ENCODE results near the gene ABHD15. TPM values are rescaled to one million over a fixed set of nuclear protein-coding genes. Genes with fewer than 3 reads are reported as not detected.

ABHD15 gene, protein sequence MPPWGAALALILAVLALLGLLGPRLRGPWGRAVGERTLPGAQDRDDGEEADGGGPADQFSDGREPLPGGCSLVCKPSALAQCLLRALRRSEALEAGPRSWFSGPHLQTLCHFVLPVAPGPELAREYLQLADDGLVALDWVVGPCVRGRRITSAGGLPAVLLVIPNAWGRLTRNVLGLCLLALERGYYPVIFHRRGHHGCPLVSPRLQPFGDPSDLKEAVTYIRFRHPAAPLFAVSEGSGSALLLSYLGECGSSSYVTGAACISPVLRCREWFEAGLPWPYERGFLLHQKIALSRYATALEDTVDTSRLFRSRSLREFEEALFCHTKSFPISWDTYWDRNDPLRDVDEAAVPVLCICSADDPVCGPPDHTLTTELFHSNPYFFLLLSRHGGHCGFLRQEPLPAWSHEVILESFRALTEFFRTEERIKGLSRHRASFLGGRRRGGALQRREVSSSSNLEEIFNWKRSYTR
- 5.2 and 6.3 TPM in 2 replicates for total RNA-seq

DNA sequence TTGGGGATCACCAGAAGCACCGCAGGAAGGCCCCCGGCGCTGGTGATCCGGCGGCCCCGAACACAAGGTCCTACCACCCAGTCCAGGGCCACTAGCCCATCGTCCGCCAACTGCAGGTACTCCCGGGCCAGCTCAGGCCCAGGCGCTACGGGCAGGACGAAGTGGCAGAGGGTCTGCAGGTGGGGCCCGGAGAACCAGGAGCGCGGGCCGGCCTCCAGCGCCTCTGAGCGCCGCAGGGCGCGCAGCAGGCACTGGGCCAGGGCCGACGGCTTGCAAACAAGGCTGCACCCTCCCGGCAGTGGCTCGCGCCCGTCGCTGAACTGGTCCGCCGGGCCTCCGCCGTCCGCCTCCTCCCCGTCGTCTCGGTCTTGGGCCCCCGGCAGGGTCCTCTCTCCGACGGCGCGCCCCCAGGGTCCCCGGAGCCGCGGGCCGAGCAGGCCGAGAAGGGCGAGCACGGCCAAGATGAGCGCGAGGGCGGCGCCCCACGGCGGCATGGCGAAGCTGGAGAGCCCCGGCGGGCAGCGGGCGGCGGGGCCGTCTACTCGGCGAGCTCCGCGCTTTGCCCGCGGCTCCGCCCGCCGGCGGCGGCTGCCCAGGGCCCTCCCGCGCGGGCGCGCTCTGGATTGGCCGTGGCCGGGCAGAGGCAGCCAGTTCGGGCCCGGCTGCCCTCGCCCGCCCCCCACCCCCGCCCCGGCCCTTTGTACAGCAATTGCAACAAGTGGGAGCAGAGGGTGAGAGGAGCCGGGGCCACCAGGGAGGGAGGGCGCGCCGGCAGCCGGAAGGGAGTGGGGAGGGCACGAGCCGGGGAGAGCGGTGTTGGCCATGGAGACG lies at the start of gene ABHD15:
Gene ABHD15, minus strand, starts transcription at position 565 of the 831 bp plus-strand sequence. Its CDS starts 71 bp downstream, at position 494.
- Histone ChIP-seq H3K27me3 (ENCODE audit: control insufficient read depth, insufficient read depth, low read length) (no peaks in the 10 kb centered on the region), H3K36me3 (ENCODE audit: control insufficient read depth, insufficient read depth, low read length) (no peaks in the 10 kb centered on the region), H3K4me3 (ENCODE audit: low read depth, low read length) (peak within 1 kb of the TSS; percentile 61)
- peak; percentile 46 for DNase-seq (ENCODE audit: low read depth)
- no peak for FAIRE-seq
- TF ChIP-seq, protein P1, sequence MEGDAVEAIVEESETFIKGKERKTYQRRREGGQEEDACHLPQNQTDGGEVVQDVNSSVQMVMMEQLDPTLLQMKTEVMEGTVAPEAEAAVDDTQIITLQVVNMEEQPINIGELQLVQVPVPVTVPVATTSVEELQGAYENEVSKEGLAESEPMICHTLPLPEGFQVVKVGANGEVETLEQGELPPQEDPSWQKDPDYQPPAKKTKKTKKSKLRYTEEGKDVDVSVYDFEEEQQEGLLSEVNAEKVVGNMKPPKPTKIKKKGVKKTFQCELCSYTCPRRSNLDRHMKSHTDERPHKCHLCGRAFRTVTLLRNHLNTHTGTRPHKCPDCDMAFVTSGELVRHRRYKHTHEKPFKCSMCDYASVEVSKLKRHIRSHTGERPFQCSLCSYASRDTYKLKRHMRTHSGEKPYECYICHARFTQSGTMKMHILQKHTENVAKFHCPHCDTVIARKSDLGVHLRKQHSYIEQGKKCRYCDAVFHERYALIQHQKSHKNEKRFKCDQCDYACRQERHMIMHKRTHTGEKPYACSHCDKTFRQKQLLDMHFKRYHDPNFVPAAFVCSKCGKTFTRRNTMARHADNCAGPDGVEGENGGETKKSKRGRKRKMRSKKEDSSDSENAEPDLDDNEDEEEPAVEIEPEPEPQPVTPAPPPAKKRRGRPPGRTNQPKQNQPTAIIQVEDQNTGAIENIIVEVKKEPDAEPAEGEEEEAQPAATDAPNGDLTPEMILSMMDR (IDR thresholded peaks at IDR 0.05; ENCODE audit: insufficient read depth, low read length, severe bottlenecking) = no peak

DNA sequence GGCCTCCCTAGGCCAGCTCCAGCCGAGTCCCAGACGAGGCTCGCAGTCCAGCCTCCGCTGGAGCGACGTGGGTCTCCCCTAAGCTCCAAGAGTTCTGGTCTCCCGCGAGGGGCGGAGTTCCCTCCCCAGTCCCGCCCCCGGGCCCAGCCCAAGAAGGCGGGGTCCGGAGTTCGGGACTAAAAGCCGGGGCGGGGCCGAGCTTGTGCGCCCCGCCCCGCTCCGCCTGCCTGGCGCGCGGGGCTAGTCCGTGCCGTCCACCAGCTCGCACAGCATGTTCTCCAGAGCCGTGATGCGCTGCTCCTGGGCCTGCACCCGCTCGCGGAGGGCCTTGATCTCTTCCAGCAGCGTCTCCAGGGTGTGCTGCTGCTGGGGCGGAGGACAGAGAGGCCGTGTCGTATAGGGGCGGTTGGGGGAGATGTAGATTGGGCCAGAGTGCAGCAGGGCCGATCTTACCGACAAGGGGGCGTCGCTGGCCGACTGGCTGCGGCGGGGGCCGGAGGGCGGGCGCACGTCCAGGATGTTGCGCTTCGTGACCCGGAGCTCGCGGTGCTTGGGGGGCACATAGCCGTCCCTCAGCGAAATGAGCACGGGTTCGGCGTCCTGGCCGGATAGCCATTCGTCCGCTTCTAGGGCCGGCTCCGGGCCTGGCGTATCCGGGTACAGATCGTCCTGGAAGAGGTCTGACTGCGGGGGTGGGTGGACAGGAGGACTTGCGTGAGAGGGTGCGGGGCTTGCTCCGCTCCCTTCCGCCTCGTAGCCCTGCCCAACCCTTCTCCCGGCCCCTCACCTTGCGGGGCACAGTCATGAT lies 48.9 kb upstream of the ABHD15 start:
- DNase-seq (ENCODE audit: low read depth) (peak; percentile 72), FAIRE-seq (no peak)
- Histone ChIP-seq H3K27me3 (ENCODE audit: control insufficient read depth, insufficient read depth, low read length) (no peaks in the 10 kb centered on the region), H3K4me3 (ENCODE audit: low read depth, low read length) (peak overlapping the region; percentile 31), H3K36me3 (ENCODE audit: control insufficient read depth, insufficient read depth, low read length) (no peaks in the 10 kb centered on the region)
- TF ChIP-seq, protein P1 (IDR thresholded peaks at IDR 0.05; ENCODE audit: insufficient read depth, low read length, severe bottlenecking) = no peak

DNA sequence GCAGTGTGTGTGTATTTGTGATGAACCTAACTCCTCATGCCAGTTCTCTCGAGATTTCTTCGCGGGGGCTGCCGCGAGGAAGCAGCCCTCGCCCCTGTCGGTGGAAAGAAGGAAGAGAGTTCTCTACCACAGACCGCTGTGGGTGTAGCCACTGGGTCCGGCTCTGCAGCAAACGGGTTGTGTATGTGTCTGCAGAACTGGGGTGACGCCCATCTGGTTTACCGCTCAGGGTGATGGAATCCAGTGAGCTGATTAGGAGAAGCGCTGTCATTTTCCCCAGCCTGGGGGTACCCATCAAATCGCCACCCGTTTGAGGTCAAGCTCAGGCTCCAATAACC lies 48.2 kb upstream of the ABHD15 start:
- H3K36me3 ChIP-seq (ENCODE audit: control insufficient read depth, insufficient read depth, low read length) = no peaks in the 10 kb centered on the region
- FAIRE-seq (no peak), DNase-seq (ENCODE audit: low read depth) (no peak)
- peak overlapping the region; percentile 15 for H3K4me3 ChIP-seq (ENCODE audit: low read depth, low read length)
- TF ChIP-seq, protein P1 (IDR thresholded peaks at IDR 0.05; ENCODE audit: insufficient read depth, low read length, severe bottlenecking) = no peak
- no peaks in the 10 kb centered on the region for H3K27me3 ChIP-seq (ENCODE audit: control insufficient read depth, insufficient read depth, low read length)

DNA sequence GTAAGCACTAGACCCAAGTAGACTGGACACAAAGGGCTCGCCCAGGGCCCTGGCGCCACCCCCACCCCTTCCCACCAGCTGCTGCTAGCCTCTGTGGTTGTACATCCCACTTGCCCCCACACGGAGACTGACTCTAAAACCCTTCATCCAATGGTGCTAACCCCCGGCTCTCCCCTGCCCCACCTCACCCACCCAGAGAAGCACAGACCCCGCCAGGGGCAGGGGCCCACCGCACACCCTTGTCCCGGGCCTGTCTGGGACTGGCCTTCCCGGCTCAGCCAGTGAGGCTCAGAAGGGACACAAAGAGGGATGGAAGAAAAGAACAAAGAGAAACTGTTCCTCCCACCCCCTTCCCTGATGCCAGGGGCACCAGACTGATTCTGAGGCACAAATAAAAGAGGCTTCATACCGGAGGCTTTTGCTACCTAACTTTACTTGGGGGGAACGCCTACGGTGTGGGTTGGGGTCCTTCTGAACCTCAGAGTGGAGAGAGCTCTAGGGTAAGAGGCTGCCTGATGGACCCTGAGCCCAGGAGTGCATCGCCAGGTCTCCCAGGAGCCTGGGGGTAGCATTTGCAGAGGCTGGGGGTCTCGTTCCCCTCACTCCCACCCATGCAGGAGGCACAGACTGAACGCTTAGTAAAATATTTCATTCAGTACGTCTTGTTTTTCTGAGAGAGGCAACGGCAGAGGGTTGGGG lies 47.7 kb upstream of the ABHD15 start:
- Histone ChIP-seq H3K27me3 (ENCODE audit: control insufficient read depth, insufficient read depth, low read length) (no peaks in the 10 kb centered on the region), H3K36me3 (ENCODE audit: control insufficient read depth, insufficient read depth, low read length) (no peaks in the 10 kb centered on the region), H3K4me3 (ENCODE audit: low read depth, low read length) (no peak overlapping the region)
- TF ChIP-seq, protein P1 (IDR thresholded peaks at IDR 0.05; ENCODE audit: insufficient read depth, low read length, severe bottlenecking) = no peak
- DNase-seq (ENCODE audit: low read depth) (no peak), FAIRE-seq (no peak)

DNA sequence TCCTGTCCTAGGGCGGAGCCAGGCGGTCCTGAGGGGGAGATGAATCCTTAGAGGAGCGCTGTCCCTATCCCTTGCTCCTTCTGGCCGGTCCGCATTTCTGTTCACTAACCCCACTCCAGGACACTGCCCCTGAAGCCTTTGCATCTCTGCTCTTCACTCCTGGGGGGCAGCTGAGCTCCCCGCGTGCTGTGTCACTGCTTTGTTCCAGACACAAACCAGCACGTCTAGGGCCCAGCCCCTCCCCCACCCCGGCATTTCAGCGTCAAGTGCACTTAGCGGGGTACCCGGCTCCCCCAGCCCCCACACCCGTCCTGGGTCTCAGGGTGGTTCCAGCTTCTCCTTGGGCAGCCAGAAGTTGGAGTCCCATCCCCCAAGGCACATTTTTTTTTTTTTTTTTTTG lies 47.0 kb upstream of the ABHD15 start:
- TF ChIP-seq, protein P1 (IDR thresholded peaks at IDR 0.05; ENCODE audit: insufficient read depth, low read length, severe bottlenecking) = no peak
- no peak for FAIRE-seq

More for the DNA sequence above, 47.0 kb upstream of the ABHD15 start:
- H3K36me3 ChIP-seq (ENCODE audit: control insufficient read depth, insufficient read depth, low read length) = peaks cover 2% of the 10 kb centered on the region
- no peak for DNase-seq (ENCODE audit: low read depth)
- H3K4me3 ChIP-seq (ENCODE audit: low read depth, low read length) = peak overlapping the region; percentile 21
- H3K27me3 ChIP-seq (ENCODE audit: control insufficient read depth, insufficient read depth, low read length) = no peaks in the 10 kb centered on the region

Measured in bronchial epithelial cell (primary cell).